Adrenal gland (tissue), 5 donors: ENCODE measurements around the gene FBLN1.
"Not testable (repeated sequence)": the region's sequence is repeated elsewhere in the genome, so short reads cannot be mapped to it uniquely, and the experiment has no call there.

ENCODE experiments used
- CTCF ChIP-seq, 6 experiments: fragments of 450-650 bp in 4 of 6; fragments of 200-600 bp in 2 of 6; sonication (generic) in 1 of 6; IDR thresholded peaks; 1 replicate in 5 of 6; 2 replicates in 1 of 6; pipeline versions ENCODE4 v1.5.1 to v1.8.0; 2016 to 2021; ENCODE audit warnings: antibody characterized with exemption in 6 of 6, mild to moderate bottlenecking in 2 of 6, moderate library complexity in 1 of 6
- POLR2A ChIP-seq, 2 donors: fragments of 450-650 bp; IDR thresholded peaks; one replicate each; pipeline ENCODE4 v1.6.1; 2017; ENCODE audit warnings: antibody characterized with exemption in 2 of 2, mild to moderate bottlenecking in 2 of 2, moderate library complexity in 1 of 2
- donor health status: DM: no; HTN: no; CAD: no.

GRCh38 chr22:45542736-45543135, 40.1 kb downstream of the FBLN1 start:
- TF ChIP-seq POLR2A, CTCF (IDR thresholded peaks at IDR 0.05): not testable (repeated sequence)
